NT2/D1 (cell line): ENCODE data around the gene KRT4.

Experiments used
- YY1 ChIP-seq: IDR thresholded peaks from 2 replicates; pipeline ENCODE4 v1.6.1; 2011; ENCODE audit not compliant: insufficient read length, insufficient read depth
- ZNF274 ChIP-seq: IDR thresholded peaks from 2 replicates; pipeline ENCODE4 v1.6.1; 2011; ENCODE audit warnings: mild to moderate bottlenecking, low read depth, low read length

GRCh38 chr12:52837781-52838608 is 24.1 kb upstream of the KRT4 start:
- TF ChIP-seq YY1 (no peak), ZNF274 (no peak)
